Brain microvascular endothelial cell (primary cell): ENCODE data around the gene KCMF1.

Source experiments
- DNase-seq: peaks from one replicate; pipeline ENCODE4 v3.0.0-alpha.2; 2020
- H3K27ac ChIP-seq: fragments of 250-450 bp; sonication (Bioruptor Pico); 2 replicates; pipeline ENCODE4 v1.5.1; 2020; ENCODE audit warnings: mild to moderate bottlenecking, moderate library complexity
- H3K27me3 ChIP-seq: fragments of 250-450 bp; sonication (Bioruptor Pico); replicated peaks from 2 replicates; pipeline ENCODE4 v1.5.1; 2020; ENCODE audit warnings: mild to moderate bottlenecking
- H3K36me3 ChIP-seq: fragments of 250-450 bp; sonication (Bioruptor Pico); replicated peaks from 2 replicates; pipeline ENCODE4 v1.5.1; 2020; ENCODE audit warnings: mild to moderate bottlenecking
- H3K4me3 ChIP-seq: 2 replicates; pipeline ENCODE4 v1.5.1; 2011; ENCODE audit warnings: low read depth, mild to moderate bottlenecking, control low read depth, low read length, moderate library complexity
- CTCF ChIP-seq: IDR thresholded peaks from 2 replicates; pipeline ENCODE4 v1.5.1; 2011; ENCODE audit warnings: low read depth, mild to moderate bottlenecking, moderate library complexity, low read length, control low read depth, inconsistent platforms; ENCODE audit errors: missing control alignments
- in situ Hi-C: cut with HindIII; loops from 2 replicates; pipeline ENCODE4 v1.10.0; 2017; ENCODE audit warnings: low sequenced_read_pairs, low pct_ligation_motif_present

The KCMF1 gene

GRCh38 chr2:84963692-84964405 lies 7.1 kb upstream of the KCMF1 start:
- H3K36me3 ChIP-seq = no peaks in the 10 kb centered on the region
- no peak overlapping the region for H3K4me3 ChIP-seq
- in situ Hi-C loops = no loop called here
- no peak overlapping the region for H3K27ac ChIP-seq
- DNase-seq = peak; percentile 75
- no peak for TF ChIP-seq CTCF
- no peaks in the 10 kb centered on the region for H3K27me3 ChIP-seq

- no peak for TF ChIP-seq CTCF
- no peak for DNase-seq
- H3K27me3 ChIP-seq = no peaks in the 10 kb centered on the region
- in situ Hi-C loops = no loop called here
- H3K27ac ChIP-seq = no peak overlapping the region
- H3K36me3 ChIP-seq = no peaks in the 10 kb centered on the region
- no peak overlapping the region for H3K4me3 ChIP-seq
These were observed 6.4 kb upstream of the KCMF1 start for GRCh38 chr2:84964406-84965191.

- no peak for TF ChIP-seq CTCF
- no peak for DNase-seq
- Histone ChIP-seq H3K27ac (no peak overlapping the region), H3K27me3 (no peaks in the 10 kb centered on the region), H3K36me3 (no peaks in the 10 kb centered on the region), H3K4me3 (no peak overlapping the region)
- in situ Hi-C loops = no loop called here
These were observed 5.8 kb upstream of the KCMF1 start for GRCh38 chr2:84965192-84965516.

GRCh38 chr2:84965827-84966226 lies 5.1 kb upstream of the KCMF1 start:
- no peak for TF ChIP-seq CTCF
- Histone ChIP-seq H3K27me3 (no peaks in the 10 kb centered on the region), H3K4me3 (no peak overlapping the region), H3K27ac (no peak overlapping the region), H3K36me3 (no peaks in the 10 kb centered on the region)
- DNase-seq = no peak
- in situ Hi-C loops = no loop called here

- no peak overlapping the region for H3K4me3 ChIP-seq
- no peaks in the 10 kb centered on the region for H3K27me3 ChIP-seq
- no peak for DNase-seq
- no peaks in the 10 kb centered on the region for H3K36me3 ChIP-seq
- in situ Hi-C loops = no loop called here
- TF ChIP-seq CTCF = no peak
- no peak overlapping the region for H3K27ac ChIP-seq
These were observed 4.2 kb upstream of the KCMF1 start for GRCh38 chr2:84966731-84967130.
